Heart left ventricle (tissue), 13 donors: ENCODE data around the gene LUC7L.

Experiments
- CTCF ChIP-seq, 12 donors: fragments of 200-600 bp; sonication (generic) in 4 of 12; IDR thresholded peaks; one replicate each; pipeline versions ENCODE4 v1.5.0 to v1.8.0; 2018 to 2022; ENCODE audit warnings: antibody characterized with exemption in 12 of 12, mild to moderate bottlenecking in 5 of 12
- POLR2A ChIP-seq, 2 donors: fragments of 450-650 bp; IDR thresholded peaks; one replicate each; pipeline ENCODE4 v1.6.1; 2017; ENCODE audit warnings: antibody characterized with exemption in 2 of 2, mild to moderate bottlenecking in 2 of 2, moderate library complexity in 2 of 2
- donor health status: ischemic (EF 13 %, LVEDD 7.1; RV severe dilation, severe dysfunction).
- donor health status: DM: no; HTN: yes; CAD: no.
- donor health status: DM: no; HTN: no; CAD: no.
- donor health status: ischemic (EF 25% LVEDD 6.9; RV normal size, moderate dysfunction).
- donor health status: ischemic (EF 25% LVEDD 5.7; RV mildly dilated, moderate dysfunction).
- donor health status: ischemic (EF 35%, LVEDD 5.7; RV mildly dilated, moderate dysfunction).
- donor health status: nonischemic (EF 11% LVEDD 7.7; RV severe dilation, severe dysfunction).
- donor health status: DM: yes; HTN: yes; CAD: no.
- donor health status: PGD.
- donor health status: ischemic (EF 29% LVEDD 5.4; RV normal size, mild dysfunction).
- donor health status: nonischemic (EF 23%, LVEDD 6.1; RV moderate dilation, normal function).

- TF ChIP-seq CTCF (IDR thresholded peaks at IDR 0.05) (no peak), POLR2A (IDR thresholded peaks at IDR 0.05) (peak; percentile 65 to 93)
Measured at GRCh38 chr16:228852-229730, at the start of gene LUC7L.
